ENCODE data around the gene TGFB2. TPM values are rescaled to one million over a fixed set of nuclear protein-coding genes. Genes with fewer than 3 reads are reported as not detected.

The TGFB2 gene
- total RNA-seq, 1 experiment from 2014 or later: 3.2 TPM

DNA sequence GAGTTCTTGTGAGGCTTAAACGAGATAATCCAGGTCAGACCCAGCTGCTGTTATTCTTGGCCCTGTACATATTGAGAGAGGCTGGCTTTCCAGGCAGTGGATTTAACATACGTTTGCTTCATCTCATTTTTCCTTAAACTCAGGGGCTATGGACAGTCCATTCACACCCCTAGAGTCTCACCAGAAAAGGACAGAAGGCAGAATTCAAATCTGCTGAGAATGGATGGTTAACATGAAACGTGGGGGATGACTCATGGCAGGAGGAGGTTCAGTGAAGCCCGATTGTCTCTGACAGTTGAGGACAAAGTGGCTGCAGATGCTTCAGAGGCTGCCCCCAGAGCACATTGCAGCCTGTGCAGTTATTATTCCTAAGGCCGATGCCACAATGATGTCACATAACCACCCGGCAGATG lies 39.5 kb downstream of the TGFB2 start:
- DNase-seq (ENCODE audit: low read depth): peak; percentile 60

DNA sequence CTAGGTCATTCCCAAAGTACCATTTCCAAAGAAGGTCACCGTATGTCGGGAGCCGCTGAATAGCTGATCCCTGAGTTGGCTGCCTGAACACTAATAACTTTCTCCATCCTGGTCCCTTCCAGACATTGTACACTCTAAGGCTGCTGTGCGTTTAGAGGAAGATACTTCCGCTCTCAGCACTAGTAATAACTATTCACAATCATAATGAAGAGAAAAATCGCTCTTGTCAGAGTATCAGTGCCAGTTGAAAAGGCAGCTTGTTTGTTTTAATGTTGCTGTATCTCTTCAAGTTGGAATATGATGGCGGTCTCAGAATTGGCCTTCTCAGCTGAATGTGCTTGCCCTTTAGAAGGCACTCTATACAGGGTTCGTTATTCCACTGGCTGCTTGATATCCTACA lies 43.5 kb downstream of the TGFB2 start:
- no peak for DNase-seq (ENCODE audit: low read depth)

DNA sequence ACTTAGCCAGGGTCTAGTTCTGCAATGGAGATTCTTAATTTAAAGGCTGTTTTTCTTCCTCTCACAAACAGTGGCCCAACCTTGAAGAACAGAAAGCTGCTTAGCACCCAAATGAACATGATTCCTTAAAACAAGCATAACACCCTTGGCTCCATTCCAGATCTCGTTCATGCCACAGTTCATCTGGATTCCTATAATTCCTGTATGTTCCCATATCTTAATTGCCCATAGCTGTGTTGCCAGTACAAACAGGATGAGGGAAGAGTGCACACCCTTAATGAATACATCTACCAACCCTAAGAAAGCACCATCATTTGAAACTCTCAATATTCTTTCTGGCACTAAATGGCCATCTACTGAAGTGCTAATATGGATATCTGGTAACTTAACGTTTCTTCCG lies 45.5 kb downstream of the TGFB2 start:
- DNase-seq (ENCODE audit: low read depth): no peak

DNA sequence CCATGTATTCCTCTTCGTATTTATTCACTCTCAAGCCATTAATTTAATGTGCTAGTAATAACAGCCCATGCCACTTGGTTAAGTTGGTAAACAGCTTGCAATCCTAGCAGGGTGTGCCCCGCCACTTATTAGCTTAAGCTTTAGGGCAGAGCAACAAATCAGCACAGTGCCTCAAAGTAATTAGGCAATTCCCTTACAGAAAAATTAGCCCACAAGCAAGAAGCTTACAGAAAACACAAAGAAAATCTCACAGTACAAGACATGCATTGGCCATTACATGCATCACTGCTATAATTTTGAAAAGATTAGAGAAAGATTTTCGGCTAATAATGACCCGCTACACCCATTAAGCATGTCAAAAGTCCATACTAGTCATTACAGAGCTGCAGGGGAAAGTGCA lies 47.6 kb downstream of the TGFB2 start:
- no peak for DNase-seq (ENCODE audit: low read depth)

DNA sequence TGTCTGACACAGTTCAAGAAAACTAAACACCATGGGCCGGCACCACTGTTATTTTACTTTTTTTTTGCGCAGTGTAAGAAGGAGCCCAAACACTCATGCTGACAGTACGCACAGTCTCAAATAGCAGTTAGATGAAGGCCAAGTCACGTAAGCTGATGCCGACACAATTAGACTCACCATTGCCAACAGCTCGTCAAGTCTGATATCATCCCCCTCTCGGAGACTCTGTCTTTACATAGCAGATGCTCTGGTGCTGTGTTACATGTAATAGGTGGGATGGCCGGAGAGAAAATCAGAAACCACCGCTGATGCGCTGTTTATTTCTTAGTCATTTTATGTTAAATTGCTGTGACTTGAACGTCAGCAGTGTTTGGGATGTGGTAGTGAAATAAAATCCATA lies 49.3 kb downstream of the TGFB2 start:
- no peak for DNase-seq (ENCODE audit: low read depth)

DNA sequence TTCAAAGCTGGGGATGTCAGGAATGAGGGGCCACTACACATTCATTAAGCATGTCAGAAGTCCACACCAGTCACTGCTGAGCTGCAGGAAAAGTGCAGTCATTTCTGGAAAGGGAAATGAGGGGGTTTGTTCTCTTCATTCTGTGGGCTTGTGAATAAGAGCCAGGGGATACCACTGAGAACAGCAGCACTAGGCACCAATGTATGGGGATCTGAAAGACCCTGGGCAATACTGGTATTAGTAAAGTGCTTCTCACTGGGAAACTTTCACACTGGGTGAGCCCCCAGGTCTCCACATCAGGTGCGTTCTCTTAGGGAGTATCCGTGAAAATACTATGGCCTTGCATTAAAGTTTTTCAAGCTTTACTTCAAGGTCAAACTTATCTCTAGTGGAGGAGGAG lies 49.9 kb downstream of the TGFB2 start:
- no peak for DNase-seq (ENCODE audit: low read depth)

DNA sequence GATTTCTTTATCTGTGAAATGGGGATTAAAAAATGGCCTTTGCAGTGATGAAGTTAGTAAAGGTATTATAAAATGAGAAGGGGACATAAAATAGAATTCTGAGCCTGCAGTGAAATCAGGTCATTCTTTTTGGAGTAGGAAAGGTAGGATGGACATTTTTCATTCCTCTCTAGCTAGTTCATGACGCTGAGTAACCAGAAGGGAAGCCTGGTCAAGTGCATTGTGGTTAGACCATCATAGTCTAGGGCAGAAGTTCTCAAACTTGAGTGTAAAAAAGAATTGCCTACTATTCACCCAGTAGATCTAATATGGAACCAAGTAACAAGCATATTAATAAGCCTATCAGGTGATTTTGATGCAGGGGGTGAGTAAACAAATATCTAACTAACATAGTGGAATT lies 50.8 kb downstream of the TGFB2 start:
- no peak for DNase-seq (ENCODE audit: low read depth)

DNA sequence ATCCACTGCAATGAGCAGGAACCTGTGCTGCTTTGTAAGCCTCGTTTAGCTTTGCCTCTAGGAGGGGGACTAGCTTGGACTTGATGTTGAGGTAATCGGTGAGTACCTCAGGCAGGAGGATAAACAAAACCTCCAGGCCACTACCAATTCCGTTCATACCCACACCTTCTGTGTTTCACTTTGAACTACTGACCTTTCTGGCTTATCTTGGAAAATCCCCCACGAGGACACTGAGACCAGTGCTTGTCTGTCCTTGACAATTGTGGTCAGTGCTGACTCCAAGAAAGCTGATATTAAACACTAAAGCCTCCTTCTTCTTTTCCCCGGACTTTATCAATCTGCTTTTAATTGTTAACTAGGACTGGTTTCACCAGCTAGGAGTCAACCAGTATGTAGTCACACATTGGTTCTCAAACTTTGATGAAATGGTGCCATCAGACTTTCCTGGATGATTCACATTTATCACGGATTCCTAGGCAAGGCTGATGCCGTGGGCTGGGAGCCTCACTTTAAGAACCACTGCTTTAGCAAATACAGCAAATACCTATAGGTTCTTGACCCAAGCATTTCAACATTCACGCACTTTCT lies 52.7 kb downstream of the TGFB2 start:
- no peak for DNase-seq (ENCODE audit: low read depth)

DNA sequence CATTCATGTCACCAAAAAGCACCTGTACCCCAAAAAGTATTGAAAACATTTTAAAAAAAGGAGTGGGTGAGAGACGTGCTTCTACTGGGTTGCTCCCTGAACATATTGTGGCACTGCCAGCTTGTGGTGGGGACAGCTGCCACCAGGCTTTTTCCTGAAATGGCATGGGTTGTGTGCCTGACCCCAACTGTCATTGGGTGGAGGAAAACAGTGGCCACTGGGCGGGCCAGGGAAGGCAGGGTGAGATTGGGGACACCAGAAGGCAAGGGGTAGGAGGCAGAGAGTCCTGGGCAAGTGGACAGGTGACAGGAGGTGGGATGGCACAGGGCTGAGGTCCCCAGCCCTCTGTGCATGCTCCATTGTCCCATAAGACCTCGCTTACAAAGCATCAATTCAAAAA lies 55.5 kb downstream of the TGFB2 start:
- no peak for DNase-seq (ENCODE audit: low read depth)

DNA sequence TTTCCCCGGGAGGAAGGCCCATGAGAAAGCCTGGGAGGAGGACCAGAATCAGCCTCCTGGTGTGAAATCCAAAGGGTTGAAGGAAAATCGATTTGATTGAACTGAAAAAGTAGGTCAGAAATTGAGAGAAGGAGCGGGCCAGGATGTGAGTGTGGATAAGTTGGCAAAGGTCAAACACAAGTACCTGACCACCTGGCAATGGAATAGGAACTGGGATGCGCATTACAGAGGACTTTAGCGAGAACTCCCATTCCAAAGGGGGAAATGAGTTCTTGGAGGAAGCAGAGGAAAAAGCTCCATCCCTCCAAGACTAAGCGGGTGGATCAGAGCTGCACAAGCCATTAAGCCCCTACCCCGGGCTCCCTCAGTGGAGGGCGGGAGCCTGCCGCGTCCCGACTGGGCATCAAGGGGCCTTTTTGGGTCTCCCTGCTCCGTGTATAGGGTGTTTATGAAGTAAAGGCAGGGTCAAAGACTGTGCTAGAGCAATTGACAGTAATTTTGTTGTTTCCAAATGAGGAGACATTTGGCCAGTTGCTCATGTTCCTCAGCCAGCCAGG lies 56.4 kb downstream of the TGFB2 start:
- no peak for DNase-seq (ENCODE audit: low read depth)

DNA sequence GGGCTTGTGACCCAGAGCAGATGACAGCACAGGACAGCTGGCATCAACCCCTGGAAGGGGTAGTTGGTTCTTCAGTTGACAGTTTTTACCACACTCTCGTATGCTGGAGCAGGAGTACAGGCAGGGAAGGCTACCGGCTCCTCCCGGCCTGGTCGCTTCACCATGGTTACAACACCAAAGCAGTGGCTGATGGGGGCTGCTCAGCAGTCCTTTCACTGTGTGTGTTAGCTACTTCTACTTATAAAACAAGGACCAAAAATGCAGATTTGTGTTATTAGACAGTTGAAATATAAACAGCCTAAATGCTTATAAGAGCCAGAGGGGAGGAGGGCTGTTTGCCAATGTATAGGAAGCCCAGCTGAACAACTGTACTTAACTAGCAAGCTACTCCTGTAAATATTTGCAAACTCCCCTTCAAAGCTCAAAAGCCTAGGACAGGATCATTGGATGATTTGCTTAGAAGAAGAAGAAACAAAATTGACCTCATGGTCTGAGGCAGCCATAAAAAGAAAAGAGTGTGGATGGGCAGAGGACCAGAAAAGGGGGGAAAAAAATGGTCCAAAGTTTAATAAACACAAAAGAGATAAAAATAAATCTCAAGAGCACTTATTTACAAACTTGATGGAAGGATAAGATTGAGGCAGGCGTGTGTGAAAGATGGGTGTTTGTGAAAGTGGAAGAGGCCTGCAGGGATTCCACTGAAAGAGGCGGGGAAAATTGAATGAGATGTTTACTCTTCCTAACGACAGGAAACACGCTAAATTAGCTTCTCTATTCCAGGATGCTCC lies 57.1 kb downstream of the TGFB2 start:
- no peak for DNase-seq (ENCODE audit: low read depth)

DNA sequence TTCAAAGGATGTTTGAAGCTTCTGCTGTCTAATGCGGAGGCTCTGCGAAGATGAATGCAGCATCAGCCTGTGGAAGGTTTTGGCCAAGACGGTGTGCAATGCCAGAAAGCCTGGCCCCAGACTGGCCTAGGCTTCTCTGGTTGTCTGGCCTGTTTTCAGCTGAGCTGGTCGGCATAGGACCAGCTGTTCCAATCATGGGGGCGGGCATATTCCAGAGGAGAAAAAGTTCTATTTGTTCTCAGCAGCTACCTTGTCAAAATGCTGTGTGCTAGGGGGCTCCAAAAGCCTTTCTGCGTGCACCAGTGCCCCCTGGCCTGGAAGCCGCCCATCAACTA lies 57.6 kb downstream of the TGFB2 start:
- DNase-seq (ENCODE audit: low read depth): no peak

DNA sequence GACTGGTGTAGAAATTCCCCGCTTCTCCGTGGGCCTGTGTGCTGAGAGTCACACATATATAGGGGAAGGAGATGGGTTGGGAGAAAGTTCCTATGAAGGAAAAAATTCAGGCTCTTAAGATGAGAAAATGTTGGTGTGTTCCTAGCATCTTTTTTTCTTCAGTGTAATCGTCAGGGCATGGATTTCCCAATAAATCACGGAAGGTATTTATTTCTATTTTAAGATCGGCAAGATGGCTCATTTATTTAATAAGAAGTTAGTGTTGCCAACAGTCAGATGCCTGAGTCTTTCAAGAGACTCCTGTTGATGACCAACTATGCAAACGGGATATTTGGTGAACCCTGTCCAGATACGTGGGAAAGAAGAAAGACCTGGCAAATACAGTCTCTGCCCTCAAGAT lies 58.2 kb downstream of the TGFB2 start:
- no peak for DNase-seq (ENCODE audit: low read depth)

DNA sequence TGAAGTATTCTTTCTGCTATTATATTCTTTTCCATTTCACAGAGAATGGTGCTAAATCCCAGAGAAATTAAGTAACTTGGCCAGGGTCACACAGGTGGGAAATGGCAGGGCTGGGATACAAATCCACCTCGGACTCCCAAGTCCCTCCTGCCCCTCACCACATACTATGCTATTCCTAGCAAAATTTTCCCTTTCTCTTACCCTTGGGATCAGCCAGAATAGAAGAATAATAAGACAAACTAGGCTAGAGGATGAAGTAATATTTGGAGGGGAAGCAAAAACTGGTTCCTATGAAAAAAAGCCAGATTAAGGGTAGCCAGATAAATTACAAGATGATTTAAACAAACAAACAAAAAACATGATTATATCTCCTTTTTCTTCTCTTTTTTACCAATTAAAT lies 62.5 kb downstream of the TGFB2 start:
- DNase-seq (ENCODE audit: low read depth): no peak

DNA sequence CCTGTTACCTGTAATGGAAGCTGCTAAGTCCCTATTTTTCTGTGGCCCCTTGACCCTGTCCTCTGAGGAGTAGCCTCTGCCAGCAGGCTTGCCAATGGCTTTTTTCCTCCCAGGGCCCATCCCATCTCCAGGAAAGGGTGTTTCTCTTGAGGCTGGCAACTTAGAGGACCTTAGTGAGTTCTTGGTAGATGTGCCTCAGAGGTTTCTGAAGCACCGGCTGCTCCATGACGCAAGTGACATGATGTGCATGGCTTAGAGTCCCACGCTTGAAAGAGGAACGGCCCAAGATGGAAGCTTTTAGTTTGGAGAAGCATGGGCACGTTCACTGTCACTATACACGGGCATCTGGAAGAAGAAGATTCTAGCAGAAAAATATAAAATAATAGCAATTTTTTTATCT lies 63.0 kb downstream of the TGFB2 start:
- DNase-seq (ENCODE audit: low read depth): no peak

DNA sequence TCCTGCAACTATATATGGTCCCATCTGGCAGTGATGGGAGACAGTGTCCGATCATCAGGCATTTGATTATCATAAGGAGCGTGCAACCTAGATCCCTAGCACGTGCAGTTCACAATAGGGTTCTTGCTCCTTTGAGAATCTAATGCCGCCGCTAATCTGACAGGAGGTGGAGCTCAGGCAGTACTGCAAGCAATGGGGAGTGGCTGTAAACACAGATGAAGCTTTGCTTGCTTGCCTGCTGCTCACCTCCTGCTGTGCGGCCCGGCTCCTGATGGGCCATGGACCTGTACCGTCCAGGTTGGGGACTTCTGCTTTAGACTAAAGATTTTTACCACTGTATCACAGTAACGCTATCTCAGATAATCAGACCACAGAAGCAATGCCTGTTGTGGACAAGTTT lies 63.8 kb downstream of the TGFB2 start:
- DNase-seq (ENCODE audit: low read depth): no peak

DNA sequence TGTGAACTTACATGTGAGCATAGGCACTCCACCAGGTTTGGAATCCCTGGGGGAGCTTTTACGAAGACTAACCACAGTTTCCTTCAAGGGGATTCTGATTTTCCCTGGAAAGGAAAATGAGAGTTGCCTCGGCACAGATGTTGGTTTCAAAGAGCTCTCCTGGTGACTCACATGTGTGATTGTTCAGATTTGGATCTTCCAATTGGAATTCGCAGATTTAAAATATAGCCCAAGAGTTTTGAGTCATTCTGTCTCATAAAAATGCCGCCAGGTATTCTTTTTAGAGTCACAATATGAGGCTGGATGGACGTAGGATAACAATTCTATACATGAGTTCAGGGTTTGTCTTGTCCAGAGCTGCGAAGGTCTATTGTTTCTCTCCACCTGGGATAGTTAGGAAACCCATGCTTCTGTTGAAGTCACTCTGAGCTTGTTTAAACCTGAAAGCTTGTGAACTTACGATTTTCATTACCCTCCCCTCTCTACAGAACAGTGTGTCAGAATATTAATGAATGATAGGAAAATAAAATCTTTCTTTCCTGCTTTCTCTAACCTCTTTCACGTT lies 64.9 kb downstream of the TGFB2 start:
- DNase-seq (ENCODE audit: low read depth): peak; percentile 64

DNA sequence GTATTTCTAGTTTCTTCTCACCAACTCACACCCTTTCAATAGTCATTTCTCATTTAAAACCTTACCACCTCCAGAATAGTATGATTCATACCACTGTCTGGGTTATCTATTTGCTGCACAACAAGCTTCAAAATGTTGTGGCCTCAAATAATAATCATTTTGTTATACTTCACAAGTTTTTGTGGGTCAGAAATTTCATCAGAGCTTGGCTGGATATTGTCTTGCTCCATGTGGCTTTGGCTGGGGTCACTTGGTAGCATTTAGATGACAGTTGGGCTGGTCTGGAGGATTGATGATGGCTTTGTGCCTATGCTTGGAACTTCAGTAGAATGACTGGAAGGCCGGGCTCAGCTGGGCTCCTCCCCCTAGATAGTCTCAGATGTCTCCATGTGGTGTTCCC lies 66.0 kb downstream of the TGFB2 start:
- no peak for DNase-seq (ENCODE audit: low read depth)

DNA sequence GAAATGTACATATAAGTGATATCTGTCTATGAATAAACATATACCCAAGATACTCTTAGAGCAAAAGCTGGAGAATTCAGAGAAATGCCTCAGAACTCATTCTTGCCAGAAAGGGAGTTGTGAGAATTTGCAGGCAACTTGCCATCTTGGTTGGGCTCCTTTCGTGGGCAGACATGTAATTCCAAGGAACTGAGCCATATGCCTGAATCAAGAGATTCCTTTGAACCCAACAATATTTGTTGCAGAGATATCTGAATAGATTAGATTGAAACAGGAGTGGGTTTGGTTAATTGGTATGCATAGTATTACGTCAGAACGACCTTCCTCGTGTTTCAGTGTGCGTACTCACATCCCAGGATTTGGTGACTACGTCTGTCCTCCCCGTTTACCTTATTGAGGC lies 67.0 kb downstream of the TGFB2 start:
- peak; percentile 12 for DNase-seq (ENCODE audit: low read depth)

DNA sequence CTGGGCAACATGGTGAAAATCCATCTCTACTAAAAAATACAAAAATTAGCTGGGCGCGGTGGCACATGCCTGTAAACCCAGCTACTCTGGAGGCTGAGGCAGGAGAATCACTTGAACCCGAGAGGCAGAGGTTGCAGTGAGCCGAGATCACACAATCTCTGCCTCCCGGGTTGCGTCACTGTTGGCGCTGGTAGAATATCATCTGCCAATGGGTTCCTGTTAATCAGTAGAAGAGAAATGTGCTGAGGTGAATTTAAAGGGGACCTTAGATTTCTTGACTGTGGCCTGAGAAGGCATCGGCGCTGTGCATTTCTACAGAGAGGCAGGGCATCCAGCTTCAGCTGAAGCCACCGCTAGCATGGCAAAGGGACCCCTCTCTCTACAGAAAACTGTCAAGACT lies 68.0 kb downstream of the TGFB2 start:
- DNase-seq (ENCODE audit: low read depth): no peak

DNA sequence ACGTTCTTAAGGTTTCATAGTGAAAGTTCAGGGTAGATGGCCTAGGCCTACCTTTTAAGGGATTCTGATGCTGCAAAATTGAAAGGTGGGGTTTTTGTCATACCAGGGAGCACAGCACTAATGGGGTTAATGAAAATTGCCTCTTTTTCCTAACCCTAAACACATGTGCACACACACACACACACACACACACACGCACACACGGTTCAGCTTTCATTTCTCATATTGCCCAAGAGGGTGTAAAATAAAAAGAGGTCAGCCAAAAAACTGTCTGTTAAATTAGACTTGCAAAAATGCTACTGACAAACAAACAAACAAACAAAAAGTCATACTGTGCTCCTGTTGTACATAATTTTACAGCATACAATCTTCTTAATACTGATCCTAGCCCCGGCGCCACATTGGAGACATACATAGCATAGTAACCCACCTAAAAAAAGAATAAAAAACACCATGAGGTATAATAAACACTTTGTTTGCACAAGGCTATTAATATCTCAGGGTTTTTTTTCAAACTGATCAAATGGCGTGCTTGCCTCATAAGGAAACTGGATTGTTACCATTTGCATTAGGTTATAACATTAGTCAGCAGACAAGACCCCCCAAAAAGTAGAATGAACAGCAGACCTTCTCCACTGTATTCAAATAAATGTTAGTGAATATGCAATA lies 69.1 kb downstream of the TGFB2 start:
- DNase-seq (ENCODE audit: low read depth): no peak

DNA sequence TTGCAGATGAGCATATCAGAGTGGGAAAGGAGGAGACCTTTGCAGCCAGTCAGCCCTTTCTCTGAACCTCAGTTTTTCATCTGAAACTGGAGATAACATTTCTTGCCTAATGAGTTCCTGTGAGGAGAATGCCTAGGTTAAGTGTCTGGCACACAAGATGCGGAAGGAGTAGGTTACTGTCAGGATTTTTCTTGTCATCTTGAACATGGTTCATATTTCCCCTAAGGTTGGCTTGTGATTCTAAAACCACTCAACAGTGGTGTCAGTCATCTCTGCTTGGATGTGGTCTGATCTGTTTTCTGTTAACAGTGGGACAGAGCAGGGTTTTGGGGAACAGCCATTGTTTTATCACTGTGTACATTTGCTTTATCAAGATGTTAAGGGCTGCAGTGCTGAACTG lies 70.6 kb downstream of the TGFB2 start:
- no peak for DNase-seq (ENCODE audit: low read depth)

Measured in HT1080 (cell line).